Hepatic stellate cell (primary cell): ENCODE results near the gene CASTOR1.
"Not testable (repeated sequence)": the region's sequence is repeated elsewhere in the genome, so short reads cannot be mapped to it uniquely, and the experiment has no call there.

ENCODE experiments used
- DNase-seq: peaks from one replicate; pipeline ENCODE4 v3.0.0; 2011; ENCODE audit warnings: low spot score

CASTOR1 gene

DNA sequence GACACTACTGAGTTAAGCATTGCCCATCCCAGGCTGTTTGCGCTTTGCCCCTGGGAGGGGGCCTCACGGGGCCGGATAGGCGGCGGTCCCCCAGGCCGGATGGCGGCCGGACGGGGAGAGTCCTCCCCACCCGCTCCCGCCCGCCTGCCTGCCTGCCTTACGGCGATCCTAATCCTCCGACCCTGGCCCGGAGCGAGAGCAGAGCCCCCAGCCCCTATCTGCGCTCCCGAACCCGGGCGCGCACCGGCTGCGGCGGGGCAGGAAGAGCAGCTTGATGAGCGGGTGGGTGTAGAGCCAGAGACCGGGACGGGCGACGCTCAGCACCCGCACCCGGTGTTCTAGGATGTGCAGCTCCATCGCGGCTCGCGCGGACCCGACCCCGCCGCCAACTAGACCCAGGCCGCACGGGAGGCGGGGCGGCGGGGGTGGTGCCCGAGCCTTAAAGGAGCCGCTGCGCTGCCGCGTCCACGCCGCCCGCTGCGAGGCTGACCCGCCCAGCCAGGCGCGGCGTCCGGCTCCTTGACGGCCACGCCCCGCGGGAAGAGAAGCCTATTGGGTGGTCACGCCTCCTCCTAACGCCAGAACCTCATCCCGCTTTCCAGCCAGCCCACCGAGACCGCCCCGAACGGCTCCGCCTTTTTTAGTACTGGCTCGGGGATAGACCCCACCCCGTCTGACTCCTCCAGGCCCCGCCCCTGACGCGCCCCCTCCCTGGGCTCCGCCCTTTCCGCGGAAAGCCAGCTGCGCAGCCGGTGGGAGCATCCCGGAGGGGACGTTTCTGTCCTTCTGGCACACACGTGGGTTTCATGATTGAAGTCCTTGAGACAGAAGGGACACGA, at the start of gene CASTOR1:
TSS of gene CASTOR1 (minus strand) at position 365 of the 839 bp plus-strand sequence. CDS start at position 357, 8 bp downstream.
- DNase-seq, result peak; percentile 100

GRCh38 chr22:30338802-30339201, 49.5 kb upstream of the CASTOR1 start:
- DNase-seq, result no peak

- not testable (repeated sequence) for DNase-seq
Measured at GRCh38 chr22:30338341-30338740, 49.0 kb upstream of the CASTOR1 start.

DNA sequence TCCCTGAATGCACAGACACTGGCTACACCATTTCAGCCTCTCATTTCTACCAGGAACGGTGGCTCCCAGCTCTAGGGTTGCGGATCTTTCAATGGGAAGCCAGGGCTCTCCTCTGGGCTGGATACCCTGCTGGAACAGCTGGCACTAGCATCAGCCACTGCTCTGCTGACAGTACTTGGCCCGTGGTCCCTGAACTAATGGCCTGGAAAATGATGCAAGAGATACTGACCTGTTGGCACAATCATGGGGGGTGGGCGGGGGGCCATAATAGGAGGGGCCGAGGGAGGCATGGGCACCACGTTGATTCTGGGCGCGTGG, 48.1 kb upstream of the CASTOR1 start:
- no peak for DNase-seq

DNA sequence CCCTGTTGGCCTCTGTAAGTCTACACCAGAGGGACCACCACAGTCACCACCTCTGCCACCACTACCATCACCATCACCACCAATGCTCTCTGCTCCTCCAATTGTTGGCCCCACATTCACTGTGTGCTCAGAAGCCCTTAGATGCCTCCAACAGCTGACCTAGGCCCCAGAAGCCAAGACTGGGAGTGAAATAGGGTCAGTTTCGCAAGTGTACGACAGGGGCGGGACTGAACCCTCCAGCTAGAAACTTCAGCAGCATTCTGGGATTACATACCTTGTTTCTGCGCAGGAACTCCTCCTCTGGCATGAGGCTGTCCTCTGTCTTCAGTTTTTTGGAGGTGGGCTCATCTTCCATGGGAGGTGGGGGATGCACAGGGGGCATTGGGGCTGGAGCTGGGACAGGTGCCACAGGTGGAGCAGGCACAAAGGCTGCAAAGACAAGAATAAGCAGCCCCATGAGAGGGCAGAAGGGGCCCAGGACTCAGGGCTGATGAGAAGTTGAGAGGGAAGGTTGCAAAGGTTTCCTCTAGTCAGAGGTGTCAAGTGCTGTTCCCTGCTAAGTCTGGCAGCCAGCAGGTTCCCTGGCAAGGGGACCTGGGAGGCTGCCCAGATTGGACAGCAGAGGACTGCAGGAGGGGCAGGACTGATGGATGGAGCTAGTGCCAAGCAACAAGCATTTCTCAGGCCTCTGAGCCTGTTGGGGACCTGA, 47.6 kb upstream of the CASTOR1 start:
- DNase-seq, result no peak

GRCh38 chr22:30335236-30335635, 45.9 kb upstream of the CASTOR1 start:
- no peak for DNase-seq

- no peak for DNase-seq
Measured at GRCh38 chr22:30334646-30335045, 45.3 kb upstream of the CASTOR1 start.

- DNase-seq, result no peak
Measured at GRCh38 chr22:30333707-30334087, 44.4 kb upstream of the CASTOR1 start.

- no peak for DNase-seq
Measured at GRCh38 chr22:30332994-30333706, 43.8 kb upstream of the CASTOR1 start.

DNA sequence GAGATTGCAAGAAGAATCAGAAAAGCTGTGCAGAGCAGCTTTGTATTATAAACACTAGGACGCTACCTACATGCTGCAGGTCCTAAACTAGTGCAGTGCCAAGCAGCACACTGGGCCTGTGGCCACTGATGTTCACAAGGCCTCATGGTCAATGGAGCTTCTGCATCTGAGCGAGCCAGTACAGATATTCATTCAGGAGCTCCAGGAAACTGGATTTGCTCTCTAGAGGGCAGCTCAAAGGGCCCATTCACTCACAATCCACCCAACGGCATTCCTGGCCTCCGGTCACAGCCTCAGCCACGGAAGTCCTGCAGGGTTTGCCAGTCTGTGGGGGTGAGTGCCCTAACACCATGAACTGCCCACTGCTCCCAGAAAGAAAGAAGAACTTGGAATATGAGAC, 43.2 kb upstream of the CASTOR1 start:
- no peak for DNase-seq

GRCh38 chr22:30328466-30329049, 39.3 kb upstream of the CASTOR1 start:
- no peak for DNase-seq

DNA sequence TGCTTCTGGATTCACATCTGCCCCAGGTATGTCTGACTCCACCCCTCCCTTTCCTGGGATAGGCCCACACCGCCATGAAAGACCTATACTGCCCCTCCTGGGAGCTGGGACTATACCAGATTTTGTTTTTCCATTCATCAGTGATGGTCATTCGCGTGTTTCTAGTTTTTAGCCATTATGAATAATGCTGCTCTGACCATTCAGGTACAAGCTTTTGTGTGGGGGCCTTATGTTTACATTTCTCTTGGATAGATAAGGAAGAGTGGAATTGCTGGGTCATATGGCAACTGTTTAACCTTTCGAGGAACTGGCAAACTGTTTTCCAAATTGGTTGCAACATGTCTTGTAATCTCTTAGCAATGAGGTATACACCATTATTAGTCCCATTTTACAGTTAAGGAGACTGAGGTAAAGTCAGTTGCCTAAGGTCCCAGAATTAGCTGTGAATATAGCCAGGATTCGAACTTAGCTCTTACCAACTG, 38.6 kb upstream of the CASTOR1 start:
- no peak for DNase-seq

DNA sequence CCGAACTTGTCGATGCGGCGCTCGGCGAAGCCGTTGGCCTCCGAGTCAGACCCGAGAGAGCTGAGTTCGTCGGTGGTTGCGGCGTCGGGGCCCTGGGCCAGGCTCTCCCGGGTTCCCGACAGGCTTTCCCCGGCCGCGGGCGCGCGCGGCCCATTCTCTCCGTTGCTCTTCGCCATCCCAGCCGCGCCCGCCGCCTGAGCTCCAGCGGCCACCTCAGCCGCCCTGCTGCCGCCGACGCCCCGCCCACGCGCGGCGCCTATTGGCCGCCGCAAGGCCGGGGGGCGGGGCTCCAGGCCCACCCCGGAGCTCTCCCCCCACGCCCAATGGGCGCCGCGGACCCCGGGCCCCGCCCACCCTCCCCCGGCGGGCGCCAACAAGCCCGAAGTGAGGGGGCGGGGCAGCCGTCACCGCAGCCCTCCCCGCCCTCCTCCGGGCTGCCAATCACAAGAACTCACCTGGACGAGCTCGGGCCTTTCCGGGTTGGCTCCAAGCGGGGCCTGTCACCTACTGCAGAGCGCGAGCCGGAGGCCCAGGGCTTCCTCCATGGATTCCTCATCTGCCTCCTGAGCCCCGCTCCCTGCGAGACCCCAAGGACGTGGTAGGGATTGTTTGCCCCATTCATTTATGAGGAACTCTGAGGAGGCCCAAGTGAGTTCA, 37.5 kb upstream of the CASTOR1 start, which contains the start of gene TBC1D10A:
TSS of gene TBC1D10A (minus strand) at position 236 of the 657 bp plus-strand sequence. CDS start at position 176, 60 bp downstream.
- peak; percentile 97 for DNase-seq

GRCh38 chr22:30326255-30326705, 37.0 kb upstream of the CASTOR1 start:
- DNase-seq, result no peak

DNA sequence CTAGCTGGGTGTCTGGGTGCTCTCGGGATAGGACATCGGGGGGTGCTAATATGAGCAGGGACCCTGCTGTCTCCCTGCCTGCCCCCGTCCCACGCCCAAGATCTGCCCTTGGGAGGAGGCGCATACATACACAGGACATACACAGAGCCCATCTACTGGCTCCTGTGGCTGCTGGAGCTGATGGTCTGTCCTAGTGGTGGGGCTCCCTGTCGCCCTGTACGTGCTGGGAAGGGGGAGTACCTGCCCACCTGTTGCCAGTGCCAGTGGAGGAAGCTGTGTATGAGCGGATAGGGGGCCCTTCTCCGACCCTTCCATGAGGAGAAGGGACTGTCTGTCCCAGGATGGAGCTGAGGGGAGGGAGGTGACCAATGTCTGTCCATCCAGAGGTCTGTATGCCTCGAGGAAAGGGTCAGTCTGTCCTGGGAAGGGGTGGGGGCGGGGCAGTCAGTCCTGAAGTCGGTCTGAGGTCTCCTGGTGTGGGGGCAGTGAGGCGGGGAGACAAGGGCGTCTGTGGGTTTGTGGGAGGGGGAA, 36.5 kb upstream of the CASTOR1 start:
- no peak for DNase-seq

GRCh38 chr22:30325065-30325720, 35.9 kb upstream of the CASTOR1 start:
- peak; percentile 91 for DNase-seq

- no peak for DNase-seq
Measured at GRCh38 chr22:30324014-30324730, 34.9 kb upstream of the CASTOR1 start.

DNA sequence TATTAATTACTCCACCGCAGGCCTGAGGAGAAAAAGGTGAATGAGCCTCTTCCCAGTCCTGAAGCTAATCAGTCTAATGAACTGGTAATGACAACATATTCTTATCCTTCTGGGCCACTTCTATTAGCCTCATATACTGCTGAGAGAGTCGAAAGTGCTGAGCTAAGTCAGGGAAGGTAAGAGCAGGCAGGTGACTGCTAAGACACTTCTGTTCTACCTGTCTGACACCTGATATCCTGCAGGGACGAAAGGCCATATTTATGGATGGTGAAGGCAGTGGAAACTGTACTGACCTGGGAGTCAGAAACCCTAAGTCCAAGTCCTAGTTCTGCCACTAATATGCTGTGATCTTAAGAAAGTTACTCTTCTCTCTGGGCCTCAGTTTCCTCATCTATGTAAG, 33.9 kb upstream of the CASTOR1 start:
- no peak for DNase-seq

- no peak for DNase-seq
Measured at GRCh38 chr22:30321461-30321860, 32.2 kb upstream of the CASTOR1 start.

- no peak for DNase-seq
Measured at GRCh38 chr22:30320021-30320556, 30.8 kb upstream of the CASTOR1 start.
